ENCODE data around the gene C17orf50. TPM values are rescaled to one million over a fixed set of nuclear protein-coding genes. Genes with fewer than 3 reads are reported as not detected.

C17orf50 gene
- total RNA-seq = not detected in 2 replicates

DNA sequence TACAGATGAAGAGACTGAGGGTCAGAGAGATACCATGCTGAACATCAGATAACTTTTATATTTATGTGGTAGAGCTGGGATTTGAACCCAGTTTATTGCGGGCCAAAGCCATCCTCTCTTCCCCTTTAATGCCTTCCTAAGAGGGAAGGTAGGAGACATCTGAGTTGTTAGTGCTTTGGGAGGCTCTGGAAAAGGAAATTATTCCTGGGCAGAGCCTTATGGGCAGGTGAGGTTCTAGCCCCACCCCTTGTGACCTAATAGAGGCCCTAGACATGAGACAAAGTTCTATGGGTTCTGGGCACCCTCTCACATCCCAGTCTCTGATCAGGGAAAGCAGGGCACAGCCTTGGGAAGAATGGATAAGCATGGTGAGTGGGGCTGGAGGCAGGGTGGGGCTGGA lies at the start of gene C17orf50:
C17orf50 (plus strand) TSS at position 301 of the 400 bp plus-strand sequence; CDS start at position 356, 55 bp downstream.

DNA sequence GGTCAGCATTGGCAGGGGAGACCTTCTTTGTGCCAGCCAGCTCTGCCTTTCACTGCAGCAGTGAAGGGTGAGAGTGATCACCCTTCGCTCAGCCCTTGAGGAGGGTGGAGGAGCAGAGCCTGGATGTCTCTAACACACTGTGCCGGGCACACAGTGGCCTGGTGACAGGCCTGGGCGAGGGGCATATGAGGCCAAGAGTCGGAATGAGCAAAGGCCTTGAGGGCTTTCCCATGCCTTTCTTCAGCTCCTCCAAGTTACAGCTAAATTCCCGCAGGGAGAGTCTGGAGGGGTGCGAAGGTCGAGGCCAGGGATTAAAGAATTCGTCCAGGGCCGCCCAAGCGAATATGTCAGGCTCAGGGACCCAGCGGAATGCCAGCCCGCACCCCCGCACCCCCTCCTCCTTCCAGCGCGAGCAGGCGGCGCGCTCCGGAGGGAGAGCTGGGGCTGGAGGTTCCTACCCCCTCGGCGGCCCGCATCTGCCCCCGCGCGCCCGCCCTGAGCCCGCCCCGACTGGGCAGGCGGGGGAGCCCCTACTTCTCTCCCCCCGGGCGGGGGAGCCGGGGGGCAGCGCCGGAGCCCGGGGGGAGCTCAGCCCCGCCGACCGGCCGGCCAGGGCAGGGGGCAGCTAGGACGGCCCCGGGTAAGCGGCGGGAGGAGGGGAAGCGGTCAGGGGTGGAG lies 29.3 kb upstream of the C17orf50 start, which contains the start of gene RASL10B:
RASL10B (plus strand) TSS at position 401 of the 678 bp plus-strand sequence. CDS start 3,546 bp downstream, outside the sequence.

DNA sequence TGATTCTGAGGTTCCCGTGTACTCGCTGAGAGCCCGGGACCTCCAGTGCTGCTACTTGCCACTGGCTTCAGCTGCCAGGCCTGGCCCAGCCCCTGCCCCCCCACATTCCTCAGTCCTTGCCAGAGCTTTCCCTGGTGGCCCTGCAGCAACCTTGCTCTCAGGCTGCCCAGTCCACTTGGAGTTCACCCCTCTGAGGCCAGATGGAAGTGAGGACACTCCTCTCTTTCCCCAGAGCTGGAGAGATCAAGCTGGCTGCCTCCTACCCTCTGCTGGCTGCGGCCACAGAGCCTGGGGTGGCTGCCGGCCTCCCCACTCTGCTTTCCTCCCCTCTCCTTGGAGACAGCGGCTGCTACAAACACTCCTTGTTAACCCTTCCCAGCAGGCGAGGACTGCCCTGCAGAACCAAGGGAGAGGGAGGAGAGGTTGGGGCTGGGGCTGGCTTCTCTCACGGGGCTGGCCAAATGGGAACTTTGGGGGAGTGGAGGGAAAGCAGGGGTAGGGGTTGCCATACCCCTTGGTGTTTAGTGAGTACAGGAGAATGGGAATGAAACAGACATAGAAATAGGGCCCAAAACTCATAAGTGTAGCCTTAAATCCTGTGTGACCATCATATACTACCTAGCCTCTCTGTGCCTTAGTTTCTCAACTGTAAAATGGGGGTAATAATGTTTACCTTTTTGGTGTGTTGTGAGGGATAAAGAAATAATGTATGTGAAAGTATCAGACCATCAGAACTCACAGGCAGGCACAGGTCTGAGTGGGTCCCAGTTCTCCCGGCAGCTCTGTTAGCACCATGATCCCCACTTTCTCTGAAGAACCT lies 7.5 kb upstream of the C17orf50 start, which contains the start of gene GAS2L2:
GAS2L2 (minus strand) TSS at position 295 of the 820 bp plus-strand sequence. CDS start 389 bp downstream, outside the sequence.

DNA sequence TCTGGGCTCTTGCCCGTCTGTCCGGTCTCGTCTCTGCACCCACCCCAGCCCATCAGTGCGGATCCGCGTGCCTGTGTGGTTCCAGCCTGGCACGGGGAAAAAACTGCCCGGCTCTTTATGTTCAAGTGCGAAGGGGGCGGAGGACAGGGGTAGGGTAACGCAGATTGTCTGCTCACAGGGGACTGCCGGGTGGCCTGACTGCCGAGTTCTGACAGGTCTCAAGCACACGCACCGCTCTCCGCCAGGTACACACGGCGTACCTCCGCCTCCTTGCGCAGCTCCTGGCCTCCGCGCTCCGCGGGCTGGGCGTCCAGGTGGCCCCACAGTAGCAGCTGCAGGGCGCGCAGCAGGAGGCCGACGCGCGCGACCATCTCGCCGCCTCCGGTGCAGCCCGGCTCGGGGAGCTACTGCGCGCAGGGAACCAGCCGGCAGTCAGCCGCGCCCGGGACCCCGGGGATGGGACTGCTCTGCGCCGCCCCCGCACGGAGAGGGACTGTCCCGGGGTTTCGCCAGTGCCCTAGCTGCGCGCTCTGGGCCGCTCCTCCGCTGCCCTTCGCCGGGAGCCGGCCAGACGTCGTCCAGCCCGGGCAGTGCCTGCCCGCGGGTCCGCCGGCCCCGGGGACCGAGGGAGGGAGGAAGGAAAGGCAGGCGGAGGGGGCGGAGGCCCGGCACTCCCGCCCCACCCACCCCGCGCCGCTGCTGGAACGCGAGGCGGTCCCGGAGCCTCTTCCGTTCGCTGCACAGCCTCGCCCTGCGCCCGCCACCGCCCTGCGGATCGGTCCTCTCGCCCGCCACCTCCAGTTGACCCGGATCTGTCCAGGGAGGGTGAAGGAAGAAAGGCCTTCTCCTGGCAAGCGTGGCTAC lies 34.6 kb downstream of the C17orf50 start, which contains the start of gene MMP28:
MMP28 (minus strand) TSS at position 635 of the 864 bp plus-strand sequence; CDS start at position 371, 264 bp downstream.

DNA sequence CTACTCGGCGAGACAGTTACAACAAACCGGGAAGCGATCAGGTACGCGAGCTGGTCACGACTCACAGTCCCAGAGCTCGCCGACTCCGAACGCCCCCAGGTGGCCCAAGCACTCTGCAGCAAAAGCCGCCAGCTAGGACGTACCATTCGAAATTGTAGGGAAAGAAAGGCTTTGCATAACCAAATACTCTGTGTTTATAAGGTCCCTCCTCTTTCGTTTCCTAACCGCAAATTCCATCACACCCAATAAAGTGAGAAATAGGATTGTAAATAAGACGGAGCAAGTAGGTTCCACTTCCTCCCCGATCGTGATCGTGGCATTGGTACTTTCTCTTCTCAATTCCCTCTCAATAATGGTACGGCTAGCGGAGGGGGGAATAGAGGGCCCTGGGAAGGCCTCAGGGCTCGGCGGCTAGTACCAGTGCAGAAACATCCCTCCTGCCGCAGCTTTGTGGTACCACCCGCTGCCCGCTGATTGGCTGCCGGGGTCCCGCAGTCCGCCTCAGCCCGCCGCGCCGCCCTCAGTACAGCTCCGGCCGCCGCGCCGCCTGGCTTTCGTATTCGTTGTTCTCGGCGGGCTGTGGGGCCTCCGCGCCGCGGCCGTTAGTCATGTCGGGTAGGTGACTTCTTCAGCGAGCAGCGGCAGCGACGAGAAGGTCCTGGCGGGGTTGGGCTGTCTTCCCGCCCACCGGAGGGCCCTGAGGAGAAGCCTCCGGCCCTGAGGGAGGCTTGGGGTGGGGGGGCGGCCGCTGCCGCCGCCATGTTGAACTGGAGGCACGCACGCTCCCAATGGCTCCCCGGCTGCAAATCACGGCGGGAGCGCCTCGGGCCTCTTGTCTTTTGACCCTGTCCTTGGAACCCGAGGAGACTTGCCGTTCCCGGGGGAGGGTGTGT lies 48.5 kb downstream of the C17orf50 start, which contains the start of gene TAF15:
TAF15 (plus strand) TSS at position 523 of the 893 bp plus-strand sequence; CDS start at position 609, 86 bp downstream.

Other genes with a start within 250 kb of the C17orf50 start
- gene SLFN12L, start 223.2 kb upstream of the C17orf50 start, total RNA-seq = under 0.01 and 0.11 TPM in 2 replicates
- gene SLFN14, start 200.1 kb upstream of the C17orf50 start, total RNA-seq = not detected in 2 replicates
- 3.7 and 4.5 TPM in 2 replicates for gene PEX12, start 182.3 kb upstream of the C17orf50 start, total RNA-seq
- gene AP2B1, start 173.6 kb upstream of the C17orf50 start, total RNA-seq = 78.5 and 88.4 TPM in 2 replicates
- gene RASL10B, start 29.2 kb upstream of the C17orf50 start, total RNA-seq = 1.5 and 6.1 TPM in 2 replicates
- under 0.01 TPM in 1 of 2 replicates, not detected in the other for gene GAS2L2, start 7.6 kb upstream of the C17orf50 start, total RNA-seq
- 0.33 and 0.37 TPM in 2 replicates for gene MMP28, start 34.8 kb downstream of the C17orf50 start, total RNA-seq
- gene TAF15, start 48.6 kb downstream of the C17orf50 start, total RNA-seq = 66.9 and 96.7 TPM in 2 replicates
- gene HEATR9, start 108.0 kb downstream of the C17orf50 start, total RNA-seq = not detected in 2 replicates
- gene CCL5, start 119.5 kb downstream of the C17orf50 start, total RNA-seq = not detected in 2 replicates
- 0.87 and 1.5 TPM in 2 replicates for gene RDM1, start 169.9 kb downstream of the C17orf50 start, total RNA-seq
- gene LYZL6, start 182.8 kb downstream of the C17orf50 start, total RNA-seq = not detected in 2 replicates
- not detected in 2 replicates for gene CCL16, start 220.6 kb downstream of the C17orf50 start, total RNA-seq
- not detected in 2 replicates for gene CCL14, start 225.8 kb downstream of the C17orf50 start, total RNA-seq
- gene CCL15, start 240.7 kb downstream of the C17orf50 start, total RNA-seq = not detected in 2 replicates

All from uterine smooth muscle cell (primary cell).